ENCODE data around the gene CD247.

Gene CD247

GRCh38 chr1:167419245-167419644 is 99.1 kb downstream of the CD247 start:
- Mint-ChIP-seq H3K27ac (no peak overlapping the region), H3K4me3 (no peak overlapping the region), H3K4me1 (no peaks in the 10 kb centered on the region), H3K27me3 (no peaks in the 10 kb centered on the region), H3K9me3 (no peaks in the 10 kb centered on the region)
- DNase-seq (no peak), ATAC-seq (no peak)

DNA sequence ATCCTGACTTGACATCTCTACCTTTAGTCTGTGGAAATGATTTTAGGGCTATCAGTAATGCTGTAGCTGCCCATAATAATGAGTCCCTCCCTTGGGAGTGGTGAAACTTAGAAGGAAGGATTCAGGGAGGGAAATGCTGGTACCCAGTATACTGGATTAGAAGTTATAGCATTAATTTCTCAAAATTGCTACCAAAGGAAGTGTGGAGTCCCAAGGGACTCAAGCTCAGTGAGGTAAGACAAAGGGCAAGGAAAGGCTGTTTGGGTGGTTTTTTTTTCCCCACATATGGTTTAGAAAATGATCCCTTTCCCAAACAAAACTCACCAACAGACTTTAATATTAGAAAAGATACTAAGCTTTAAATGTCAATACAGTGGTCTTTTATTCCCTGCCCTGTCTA is 99.9 kb downstream of the CD247 start:
- no peaks in the 10 kb centered on the region for H3K27me3 Mint-ChIP-seq

GRCh38 chr1:167416506-167416905 is 101.8 kb downstream of the CD247 start:
- ATAC-seq (no peak), DNase-seq (no peak)
- no peaks in the 10 kb centered on the region for H3K9me3 Mint-ChIP-seq
- H3K27me3 Mint-ChIP-seq: no peaks in the 10 kb centered on the region
- H3K4me1 Mint-ChIP-seq: peaks cover 6% of the 10 kb centered on the region
- H3K27ac Mint-ChIP-seq: peak overlapping the region in 1 of 2 donors; percentile 67
- no peak overlapping the region for H3K4me3 Mint-ChIP-seq

More for the DNA sequence above, 99.9 kb downstream of the CD247 start:
- H3K4me1 Mint-ChIP-seq: no peaks in the 10 kb centered on the region
- H3K9me3 Mint-ChIP-seq: no peaks in the 10 kb centered on the region
- no peak overlapping the region for H3K4me3 Mint-ChIP-seq
- no peak for ATAC-seq
- DNase-seq: no peak
- H3K27ac Mint-ChIP-seq: no peak overlapping the region

GRCh38 chr1:167413328-167413727 is 105.0 kb downstream of the CD247 start:
- peaks cover 6% of the 10 kb centered on the region for H3K4me1 Mint-ChIP-seq

DNA sequence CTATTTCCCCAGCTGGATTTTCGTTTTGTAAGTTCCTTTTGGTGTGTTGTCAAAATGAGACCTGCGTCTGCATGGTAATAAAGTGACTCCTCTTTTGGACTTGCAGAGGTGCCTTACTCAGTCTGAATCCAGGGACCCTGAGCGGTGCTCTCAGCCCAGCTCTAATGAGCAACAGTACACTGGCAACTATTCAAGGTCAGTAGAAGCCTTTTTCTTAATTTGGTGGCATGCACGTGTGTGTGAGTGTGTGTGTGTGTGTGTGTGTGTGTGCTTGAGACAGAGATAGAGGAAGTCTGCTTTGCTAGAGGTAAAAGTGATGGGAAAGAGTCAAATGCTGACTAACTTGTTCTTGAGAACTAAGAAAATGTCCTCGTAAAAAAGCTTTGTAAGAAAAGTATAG is 105.4 kb downstream of the CD247 start:
- no peak for ATAC-seq
- no peaks in the 10 kb centered on the region for H3K9me3 Mint-ChIP-seq
- no peaks in the 10 kb centered on the region for H3K27me3 Mint-ChIP-seq
- no peak for DNase-seq
- H3K27ac Mint-ChIP-seq: no peak overlapping the region
- peaks cover 6% of the 10 kb centered on the region for H3K4me1 Mint-ChIP-seq
- H3K4me3 Mint-ChIP-seq: no peak overlapping the region

More at GRCh38 chr1:167413328-167413727, 105.0 kb downstream of the CD247 start:
- H3K27ac Mint-ChIP-seq: no peak overlapping the region
- no peak overlapping the region for H3K4me3 Mint-ChIP-seq
- no peaks in the 10 kb centered on the region for H3K9me3 Mint-ChIP-seq
- DNase-seq: no peak
- ATAC-seq: no peak
- no peaks in the 10 kb centered on the region for H3K27me3 Mint-ChIP-seq

DNA sequence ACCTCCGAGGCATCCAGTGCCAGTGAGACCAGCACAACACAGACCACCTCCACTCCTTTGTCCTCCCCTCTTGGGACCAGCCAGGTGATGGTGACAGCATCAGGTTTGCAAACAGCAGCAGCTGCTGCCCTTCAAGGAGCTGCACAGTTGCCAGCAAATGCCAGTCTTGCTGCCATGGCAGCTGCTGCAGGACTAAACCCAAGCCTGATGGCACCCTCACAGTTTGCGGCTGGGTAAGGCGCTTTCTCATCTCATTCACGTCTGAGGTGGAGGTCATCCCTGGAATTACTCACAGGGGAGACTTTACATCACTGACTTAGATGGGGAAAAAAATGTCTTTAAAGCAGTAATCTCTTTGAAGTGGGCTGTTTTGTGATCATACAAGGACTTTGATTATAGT is 106.3 kb downstream of the CD247 start:
- H3K27ac Mint-ChIP-seq: peak overlapping the region in 1 of 2 donors; percentile 13
- no peaks in the 10 kb centered on the region for H3K27me3 Mint-ChIP-seq
- no peak overlapping the region for H3K4me3 Mint-ChIP-seq

DNA sequence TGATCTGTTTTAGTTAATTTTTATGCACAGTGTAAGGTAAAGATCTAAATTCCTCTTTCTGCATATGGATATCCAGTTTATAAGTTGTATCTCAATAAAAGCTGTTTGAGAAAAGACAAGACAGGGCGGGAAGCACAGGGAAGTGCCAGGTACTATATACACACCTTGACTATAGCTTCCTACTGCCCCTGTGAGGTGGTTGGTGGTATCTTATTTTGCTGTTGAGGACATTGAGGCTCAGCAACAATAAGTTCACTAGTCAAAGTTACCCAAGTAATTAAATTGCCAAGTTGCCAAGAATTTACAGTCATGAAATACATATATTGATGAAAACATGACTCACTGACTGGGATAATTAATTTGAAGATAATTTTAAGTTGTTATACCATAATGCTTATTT is 109.1 kb downstream of the CD247 start:
- H3K4me1 Mint-ChIP-seq: peaks cover 6% of the 10 kb centered on the region
- H3K9me3 Mint-ChIP-seq: no peaks in the 10 kb centered on the region
- ATAC-seq: no peak
- no peak overlapping the region for H3K27ac Mint-ChIP-seq
- DNase-seq: no peak
- H3K4me3 Mint-ChIP-seq: no peak overlapping the region
- H3K27me3 Mint-ChIP-seq: no peaks in the 10 kb centered on the region

More for the DNA sequence above, 106.3 kb downstream of the CD247 start:
- Mint-ChIP-seq H3K4me1 (peaks cover 6% of the 10 kb centered on the region), H3K9me3 (no peaks in the 10 kb centered on the region)
- ATAC-seq (no peak), DNase-seq (no peak)

DNA sequence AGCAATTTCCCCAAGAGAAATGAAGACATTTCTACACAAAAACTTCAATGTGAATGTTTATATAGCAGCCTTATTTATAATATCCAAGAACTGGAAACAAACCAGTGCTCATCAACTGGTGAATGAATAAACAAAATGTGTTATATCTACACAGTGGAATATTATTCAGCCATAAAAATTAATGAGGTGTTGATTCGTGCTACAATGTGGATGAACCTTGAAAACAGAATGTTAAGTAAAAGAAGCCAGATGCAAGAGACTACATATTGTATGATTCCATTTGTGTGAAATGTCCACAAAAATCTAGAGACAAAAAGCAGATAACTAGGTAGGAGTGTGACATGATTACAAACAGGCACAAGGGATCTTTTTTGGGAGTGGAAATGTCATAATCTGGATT is 110.0 kb downstream of the CD247 start:
- H3K27me3 Mint-ChIP-seq: no peaks in the 10 kb centered on the region
- H3K27ac Mint-ChIP-seq: no peak overlapping the region
- no peak overlapping the region for H3K4me3 Mint-ChIP-seq
- DNase-seq (no peak), ATAC-seq (no peak)
- H3K9me3 Mint-ChIP-seq: no peaks in the 10 kb centered on the region
- peaks cover 6% of the 10 kb centered on the region for H3K4me1 Mint-ChIP-seq

GRCh38 chr1:167404908-167405307 is 113.4 kb downstream of the CD247 start:
- Mint-ChIP-seq H3K9me3 (no peaks in the 10 kb centered on the region), H3K4me1 (no peaks in the 10 kb centered on the region), H3K27me3 (no peaks in the 10 kb centered on the region), H3K27ac (peak overlapping the region in 1 of 2 donors; percentile 10), H3K4me3 (no peak overlapping the region)
- DNase-seq (no peak), ATAC-seq (no peak)

DNA sequence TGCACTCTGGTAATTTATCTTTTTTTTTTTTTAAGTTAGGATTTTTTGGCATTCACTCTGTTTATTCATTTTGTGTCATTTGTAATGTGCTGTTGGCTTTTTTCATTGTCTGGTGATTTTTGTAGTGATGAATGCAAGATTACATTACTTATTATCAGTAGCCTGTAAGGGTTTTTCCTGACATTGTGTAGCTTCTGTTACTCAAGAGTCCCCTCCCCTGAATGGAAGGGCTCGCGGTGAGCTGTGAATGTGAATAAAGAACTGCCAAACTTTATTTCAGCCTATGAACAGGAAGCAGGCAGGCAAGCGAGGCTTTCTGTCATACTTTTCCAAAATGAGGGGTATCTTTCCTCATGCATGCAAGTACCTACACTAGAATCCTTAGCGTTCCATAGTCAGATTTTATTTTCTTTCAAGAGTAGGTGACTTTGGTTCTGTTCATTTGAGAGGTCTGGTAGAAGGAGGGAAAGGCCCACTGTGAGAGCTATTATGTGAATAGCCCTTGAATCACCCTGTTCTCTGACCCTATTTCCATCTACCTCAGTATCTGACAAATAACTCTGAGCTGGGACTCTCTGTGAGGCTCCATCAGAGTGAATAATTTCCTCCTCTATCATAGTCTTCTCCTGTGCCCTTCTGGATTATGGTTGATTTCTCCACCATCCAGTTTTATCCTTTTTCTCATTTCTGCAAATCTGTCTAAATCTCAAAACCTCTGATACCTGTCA is 114.0 kb downstream of the CD247 start:
- DNase-seq (no peak), ATAC-seq (no peak)
- Mint-ChIP-seq H3K27me3 (no peaks in the 10 kb centered on the region), H3K27ac (peak overlapping the region; percentile 10 to 12), H3K4me3 (no peak overlapping the region), H3K9me3 (no peaks in the 10 kb centered on the region), H3K4me1 (no peaks in the 10 kb centered on the region)

- ATAC-seq (peak; percentile 79), DNase-seq (peak; percentile 16 to 45)
- no peaks in the 10 kb centered on the region for H3K4me1 Mint-ChIP-seq
- no peaks in the 10 kb centered on the region for H3K9me3 Mint-ChIP-seq
- no peak overlapping the region for H3K4me3 Mint-ChIP-seq
- no peak overlapping the region for H3K27ac Mint-ChIP-seq
- H3K27me3 Mint-ChIP-seq: no peaks in the 10 kb centered on the region
These were observed 117.0 kb downstream of the CD247 start for GRCh38 chr1:167401260-167401873.

GRCh38 chr1:167400359-167400953 is 117.9 kb downstream of the CD247 start:
- DNase-seq (no peak), ATAC-seq (no peak)
- H3K4me1 Mint-ChIP-seq: no peaks in the 10 kb centered on the region
- no peak overlapping the region for H3K27ac Mint-ChIP-seq
- H3K4me3 Mint-ChIP-seq: no peak overlapping the region
- H3K9me3 Mint-ChIP-seq: no peaks in the 10 kb centered on the region
- H3K27me3 Mint-ChIP-seq: no peaks in the 10 kb centered on the region

DNA sequence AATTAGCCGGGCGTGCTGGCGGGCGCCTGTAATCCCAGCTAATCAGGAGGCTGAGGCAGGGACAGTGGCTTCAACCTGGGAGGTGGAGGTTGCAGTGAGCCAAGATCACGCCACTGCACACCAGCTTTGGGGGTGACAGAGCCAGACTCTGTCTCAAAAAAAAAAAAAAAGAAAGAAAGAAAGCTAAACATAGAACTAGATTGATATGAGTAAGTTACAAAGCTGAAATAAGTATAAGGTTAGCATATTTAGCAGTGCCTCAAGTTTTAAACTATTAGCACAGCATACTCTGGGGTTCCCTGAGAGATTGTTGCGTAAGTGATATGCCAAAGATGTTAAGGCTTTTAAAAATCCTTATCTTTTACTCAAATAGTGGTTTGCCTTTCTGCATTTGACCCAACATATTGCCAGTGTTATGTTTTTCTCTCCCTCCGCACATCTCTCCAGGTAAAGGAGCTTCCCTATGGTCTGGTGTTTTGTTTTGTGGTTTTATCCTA is 126.1 kb downstream of the CD247 start:
- Mint-ChIP-seq H3K4me1 (peaks cover under 1% of the 10 kb centered on the region), H3K4me3 (no peak overlapping the region), H3K27me3 (no peaks in the 10 kb centered on the region), H3K9me3 (no peaks in the 10 kb centered on the region), H3K27ac (no peak overlapping the region)
- DNase-seq (no peak), ATAC-seq (no peak)

GRCh38 chr1:167388976-167389375 is 129.4 kb downstream of the CD247 start:
- no peak for ATAC-seq
- peaks cover 8% of the 10 kb centered on the region for H3K4me1 Mint-ChIP-seq
- no peak overlapping the region for H3K27ac Mint-ChIP-seq
- no peaks in the 10 kb centered on the region for H3K9me3 Mint-ChIP-seq
- no peaks in the 10 kb centered on the region for H3K27me3 Mint-ChIP-seq
- DNase-seq: no peak
- H3K4me3 Mint-ChIP-seq: no peak overlapping the region

DNA sequence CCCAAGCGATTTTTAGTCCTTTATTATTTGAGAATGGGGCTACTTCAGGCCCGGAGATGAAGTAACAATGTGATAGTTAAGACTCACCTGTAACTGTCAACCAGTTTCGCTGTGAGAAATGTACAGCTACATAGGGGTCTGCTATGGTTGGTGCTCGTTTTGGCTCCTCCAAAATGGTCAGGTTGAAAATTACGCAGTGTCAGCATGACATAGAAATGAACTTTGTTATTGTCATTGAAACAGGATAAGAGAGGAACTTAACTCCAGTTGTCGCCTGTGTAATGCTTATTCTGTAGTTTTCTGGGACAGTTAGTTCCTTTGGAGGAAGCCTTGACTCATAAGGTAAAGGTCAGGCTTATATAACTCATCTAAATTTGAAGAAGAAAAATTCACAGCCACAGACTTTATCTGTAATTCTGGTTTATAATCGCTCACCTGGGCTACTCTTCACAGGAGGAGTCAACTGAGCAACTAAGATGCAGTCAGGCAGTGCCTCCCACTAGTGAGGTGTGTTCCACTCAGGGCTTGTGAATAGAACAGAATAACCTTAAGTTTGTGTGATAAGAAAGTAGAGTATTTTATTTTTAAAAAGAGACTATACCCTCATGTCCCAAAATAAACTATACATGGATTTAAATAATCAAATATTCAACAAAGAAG is 130.9 kb downstream of the CD247 start:
- H3K27me3 Mint-ChIP-seq: no peaks in the 10 kb centered on the region
- DNase-seq: no peak
- H3K4me3 Mint-ChIP-seq: no peak overlapping the region
- no peaks in the 10 kb centered on the region for H3K9me3 Mint-ChIP-seq
- peaks cover 8% of the 10 kb centered on the region for H3K4me1 Mint-ChIP-seq
- H3K27ac Mint-ChIP-seq: no peak overlapping the region
- ATAC-seq: no peak
